ENCODE data around the gene CARNS1. TPM values are rescaled to one million over a fixed set of nuclear protein-coding genes. Genes with fewer than 3 reads are reported as not detected.

The CARNS1 gene
- total and polyA plus RNA-seq, 2 experiments from 2014 or later, result 2.4 to 7.7 TPM

DNA sequence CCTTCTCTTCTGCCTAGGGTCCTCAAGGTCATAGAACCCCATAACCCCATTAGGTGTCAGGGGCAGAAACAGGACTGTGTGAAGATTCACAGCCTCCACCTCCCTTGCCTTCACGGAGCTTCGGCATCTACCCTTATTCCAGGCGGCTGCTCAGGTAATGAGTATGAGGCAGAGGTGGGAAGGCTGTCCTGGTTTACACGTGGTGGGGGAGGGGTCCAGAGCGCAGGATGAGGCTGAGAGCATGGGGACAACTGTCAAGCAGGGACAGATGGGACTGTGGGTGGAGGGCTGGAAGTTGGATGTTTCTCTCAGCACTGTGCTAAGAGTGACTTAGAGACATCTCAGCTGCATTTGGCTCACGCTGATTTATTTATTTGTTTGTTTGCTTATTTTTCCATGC is 28.0 kb upstream of the CARNS1 start:
- no peaks in the 10 kb centered on the region for H3K9me2 ChIP-seq (replicated peaks; ENCODE audit: insufficient read depth)
- no peak overlapping the region for H2AFZ ChIP-seq
- H3K4me2 ChIP-seq, result no peak overlapping the region
- H3K36me3 ChIP-seq (replicated peaks; ENCODE audit: insufficient read depth, low read depth), result no peaks in the 10 kb centered on the region
- H3K27ac ChIP-seq, result no peak overlapping the region
- H3K79me2 ChIP-seq, result peaks cover 15% of the 10 kb centered on the region
- WGBS (ENCODE audit: low lambda C conversion rate, missing lambda C conversion rate), result 70% methylated on average over 6 of the region's 6 CpGs
- no peak overlapping the region for H3K4me3 ChIP-seq
- no peaks in the 10 kb centered on the region for H3K27me3 ChIP-seq
- TF ChIP-seq EZH2 (IDR thresholded peaks at IDR 0.05; ENCODE audit: borderline replicate concordance), result no peak
- TF ChIP-seq, protein P1, sequence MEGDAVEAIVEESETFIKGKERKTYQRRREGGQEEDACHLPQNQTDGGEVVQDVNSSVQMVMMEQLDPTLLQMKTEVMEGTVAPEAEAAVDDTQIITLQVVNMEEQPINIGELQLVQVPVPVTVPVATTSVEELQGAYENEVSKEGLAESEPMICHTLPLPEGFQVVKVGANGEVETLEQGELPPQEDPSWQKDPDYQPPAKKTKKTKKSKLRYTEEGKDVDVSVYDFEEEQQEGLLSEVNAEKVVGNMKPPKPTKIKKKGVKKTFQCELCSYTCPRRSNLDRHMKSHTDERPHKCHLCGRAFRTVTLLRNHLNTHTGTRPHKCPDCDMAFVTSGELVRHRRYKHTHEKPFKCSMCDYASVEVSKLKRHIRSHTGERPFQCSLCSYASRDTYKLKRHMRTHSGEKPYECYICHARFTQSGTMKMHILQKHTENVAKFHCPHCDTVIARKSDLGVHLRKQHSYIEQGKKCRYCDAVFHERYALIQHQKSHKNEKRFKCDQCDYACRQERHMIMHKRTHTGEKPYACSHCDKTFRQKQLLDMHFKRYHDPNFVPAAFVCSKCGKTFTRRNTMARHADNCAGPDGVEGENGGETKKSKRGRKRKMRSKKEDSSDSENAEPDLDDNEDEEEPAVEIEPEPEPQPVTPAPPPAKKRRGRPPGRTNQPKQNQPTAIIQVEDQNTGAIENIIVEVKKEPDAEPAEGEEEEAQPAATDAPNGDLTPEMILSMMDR (IDR thresholded peaks at IDR 0.05; ENCODE audit: poor library complexity), result no peak
- TF ChIP-seq EZH2phosphoT487 (IDR thresholded peaks at IDR 0.05; ENCODE audit: low read depth, severe bottlenecking, unreplicated experiment), result no peak
- H4K20me1 ChIP-seq (ENCODE audit: insufficient read depth, poor library complexity, severe bottlenecking), result no peaks in the 10 kb centered on the region
- H3K9me3 ChIP-seq (ENCODE audit: low read depth), result no peaks in the 10 kb centered on the region
- DNase-seq (ENCODE audit: low spot score), result no peak
- peaks cover 6% of the 10 kb centered on the region for H3K4me1 ChIP-seq (ENCODE audit: insufficient read depth)

DNA sequence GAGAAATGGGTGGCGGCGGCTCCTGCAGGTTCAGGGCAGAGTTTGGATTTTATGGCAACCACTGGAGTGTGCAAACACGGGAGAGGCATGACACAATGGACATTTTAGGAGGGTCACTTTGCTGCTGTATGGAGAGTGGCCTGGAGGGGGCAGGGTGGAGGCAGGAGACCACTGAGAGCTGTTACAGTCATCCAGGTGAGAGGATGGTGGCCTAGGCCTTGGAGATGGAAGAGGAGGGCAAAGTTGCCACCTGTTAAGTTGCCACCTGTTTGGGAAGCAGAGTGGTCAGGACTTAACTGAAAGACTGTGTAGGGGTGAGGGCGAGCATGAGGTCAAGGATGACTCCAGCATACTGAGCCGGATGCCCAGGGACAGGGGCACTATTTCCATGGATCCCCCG is 26.0 kb upstream of the CARNS1 start:
- Histone ChIP-seq H3K4me1 (ENCODE audit: insufficient read depth) (peaks cover 6% of the 10 kb centered on the region), H3K27ac (no peak overlapping the region), H3K79me2 (peaks cover 21% of the 10 kb centered on the region), H3K4me3 (no peak overlapping the region), H3K4me2 (no peak overlapping the region), H4K20me1 (ENCODE audit: insufficient read depth, poor library complexity, severe bottlenecking) (no peaks in the 10 kb centered on the region), H3K9me3 (ENCODE audit: low read depth) (no peaks in the 10 kb centered on the region), H3K27me3 (no peaks in the 10 kb centered on the region), H2AFZ (no peak overlapping the region), H3K9me2 (replicated peaks; ENCODE audit: insufficient read depth) (no peaks in the 10 kb centered on the region), H3K36me3 (replicated peaks; ENCODE audit: insufficient read depth, low read depth) (no peaks in the 10 kb centered on the region)
- peak; percentile 62 for DNase-seq (ENCODE audit: low spot score)
- WGBS (ENCODE audit: low lambda C conversion rate, missing lambda C conversion rate), result 56% methylated on average over 6 of the region's 6 CpGs
- no peak for TF ChIP-seq EZH2 (IDR thresholded peaks at IDR 0.05; ENCODE audit: borderline replicate concordance)
- TF ChIP-seq, protein P1 (IDR thresholded peaks at IDR 0.05; ENCODE audit: poor library complexity), result peak; percentile 48
- no peak for TF ChIP-seq EZH2phosphoT487 (IDR thresholded peaks at IDR 0.05; ENCODE audit: low read depth, severe bottlenecking, unreplicated experiment)

DNA sequence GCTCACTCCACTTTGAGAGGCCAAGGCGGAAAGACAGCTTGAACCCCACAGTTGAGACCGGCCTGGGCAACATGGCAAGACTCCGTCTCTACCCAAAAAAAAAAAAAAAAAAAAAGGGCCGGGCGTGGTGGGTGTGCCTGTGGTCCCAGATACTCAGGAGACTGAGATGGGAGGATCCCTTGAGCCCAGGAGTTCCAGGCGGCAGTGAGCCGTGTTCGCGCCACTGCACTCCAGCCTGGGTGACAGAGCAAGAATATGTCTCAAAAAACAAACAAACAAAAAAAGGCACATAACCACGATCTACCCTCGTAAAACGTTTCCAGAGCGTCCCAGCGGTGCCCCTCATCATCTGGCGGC is 24.6 kb upstream of the CARNS1 start:
- Histone ChIP-seq H3K4me2 (peak overlapping the region; percentile 95), H3K27me3 (no peaks in the 10 kb centered on the region), H3K79me2 (peaks cover 21% of the 10 kb centered on the region), H3K4me1 (ENCODE audit: insufficient read depth) (peaks cover 6% of the 10 kb centered on the region), H3K9me3 (ENCODE audit: low read depth) (no peaks in the 10 kb centered on the region), H4K20me1 (ENCODE audit: insufficient read depth, poor library complexity, severe bottlenecking) (no peaks in the 10 kb centered on the region), H3K36me3 (replicated peaks; ENCODE audit: insufficient read depth, low read depth) (no peaks in the 10 kb centered on the region), H3K4me3 (peak overlapping the region; percentile 73), H2AFZ (peak overlapping the region; percentile 66), H3K27ac (peak overlapping the region; percentile 96), H3K9me2 (replicated peaks; ENCODE audit: insufficient read depth) (no peaks in the 10 kb centered on the region)
- no peak for DNase-seq (ENCODE audit: low spot score)
- 12% methylated on average over 15 of the region's 15 CpGs for WGBS (ENCODE audit: low lambda C conversion rate, missing lambda C conversion rate)
- TF ChIP-seq EZH2 (IDR thresholded peaks at IDR 0.05; ENCODE audit: borderline replicate concordance) (no peak), EZH2phosphoT487 (IDR thresholded peaks at IDR 0.05; ENCODE audit: low read depth, severe bottlenecking, unreplicated experiment) (no peak)
- TF ChIP-seq, protein P1 (IDR thresholded peaks at IDR 0.05; ENCODE audit: poor library complexity), result no peak

Measured in hepatocyte (in vitro differentiated cells).